K562 (cell line): ENCODE measurements around the gene NTM. TPM values are rescaled to one million over a fixed set of nuclear protein-coding genes. Genes with fewer than 3 reads are reported as not detected.

Experiments
- ATAC-seq: fragments of 200-7000 bp; cut with Tn5 transposase; 3 replicates; pipeline ENCODE4 v1.9.1; 2020; ENCODE audit warnings: moderate library complexity
- BruUV-seq: library from RNA; stranded (reverse); fragments of 400-500 nt; replicated peaks from 2 replicates; lab custom pipeline; 2021; lab: Mats Ljungman, UMichigan
- CTCF ChIA-PET: fragments of 300-600 bp; formaldehyde crosslinking; extraction: SDS; loops from one replicate; lab custom pipeline; 2021; ENCODE audit warnings: low intra/inter-chr PET ratio; lab: Yijun Ruan, JAX
- POLR2A ChIA-PET: fragments of 300-600, 350-650 bp; sonication (Branson Sonifier 250); formaldehyde crosslinking; extraction: SDS; loops from one replicate; lab custom pipeline; 2021; ENCODE audit warnings: antibody characterized with exemption, inconsistent platforms; lab: Yijun Ruan, JAX
- DNase-seq, 4 experiments: peaks; one replicate each; pipeline versions ENCODE4 v3.0.0 to v3.0.0-alpha.2; 2011 to 2018; ENCODE audit warnings: low spot score in 3 of 4, mixed read lengths in 3 of 4; ENCODE audit errors: extremely low read depth in 1 of 4
- FAIRE-seq: peaks from 2 replicates; lab custom pipeline; 2011; peaks lifted over from hg19 to GRCh38; lab: Jason Lieb, UNC
- H2AFZ ChIP-seq: 2 replicates; pipeline ENCODE4 v1.6.0; 2011; ENCODE audit warnings: low read depth, low read length, control low read depth, inconsistent platforms
- H3K27ac ChIP-seq: fragments of 200-600 bp; 3 replicates; pipeline ENCODE4 v1.8.0; 2011; ENCODE audit warnings: low read depth, mild to moderate bottlenecking, control low read depth, inconsistent platforms, low read length, moderate library complexity, mixed read lengths; ENCODE audit errors: extremely low read depth
- H3K27me3 ChIP-seq, 2 experiments: fragments of 300-600 bp in 1 of 2; 2 replicates in 1 of 2; 3 replicates in 1 of 2; pipeline versions ENCODE4 v1.6.0 to v1.8.0; 2011; ENCODE audit warnings: inconsistent platforms in 2 of 2, low read length in 2 of 2, mild to moderate bottlenecking in 1 of 2, mixed read lengths in 1 of 2, moderate library complexity in 1 of 2; ENCODE audit not compliant: control insufficient read depth in 2 of 2, insufficient read depth in 2 of 2
- H3K36me3 ChIP-seq: fragments of 300-600 bp; 3 replicates; pipeline ENCODE4 v1.8.0; 2011; ENCODE audit warnings: mild to moderate bottlenecking, low read length, inconsistent platforms; ENCODE audit not compliant: control insufficient read depth, insufficient read depth
- H3K4me1 ChIP-seq, 2 experiments: fragments of 200-600 bp in 1 of 2; replicated peaks in 1 of 2; 2 replicates in 1 of 2; 3 replicates in 1 of 2; pipeline versions ENCODE4 v1.5.1 to v1.8.0; 2011; ENCODE audit warnings: inconsistent platforms in 2 of 2, low read length in 2 of 2, mild to moderate bottlenecking in 1 of 2, mixed read lengths in 1 of 2, moderate library complexity in 1 of 2; ENCODE audit not compliant: control insufficient read depth in 2 of 2, insufficient read depth in 2 of 2
- H3K4me2 ChIP-seq: 2 replicates; pipeline ENCODE4 v1.6.1; 2011; ENCODE audit warnings: low read length, control low read depth, inconsistent platforms, mixed read lengths; ENCODE audit not compliant: insufficient read depth
- H3K4me3 ChIP-seq: fragments of 200-600 bp; sonication (generic), shearing (Covaris generic); 2 replicates; pipeline ENCODE4 v1.5.1; 2016; ENCODE audit warnings: control low read depth, inconsistent platforms
- H3K79me2 ChIP-seq: fragments of 200-600 bp; 3 replicates; pipeline ENCODE4 v1.8.0; 2011; ENCODE audit warnings: low read length, inconsistent platforms; ENCODE audit not compliant: control insufficient read depth, insufficient read depth
- H3K9ac ChIP-seq, 2 experiments: 2 replicates each; pipeline versions ENCODE4 v1.6.0 to v1.6.1; 2011; ENCODE audit warnings: low read depth in 2 of 2, low read length in 2 of 2, control low read depth in 1 of 2, inconsistent platforms in 1 of 2, mild to moderate bottlenecking in 1 of 2, mixed read lengths in 1 of 2; ENCODE audit not compliant: insufficient read depth in 1 of 2
- H3K9me1 ChIP-seq: one replicate; pipeline ENCODE4 v1.6.0; 2011; ENCODE audit warnings: inconsistent platforms, mild to moderate bottlenecking, low read length, moderate library complexity; ENCODE audit not compliant: control insufficient read depth, insufficient read depth
- H3K9me3 ChIP-seq: replicated peaks from 2 replicates; pipeline ENCODE4 v1.5.1; 2011; ENCODE audit warnings: low read depth, low read length, inconsistent platforms; ENCODE audit not compliant: control insufficient read depth, insufficient read depth
- H4K20me1 ChIP-seq: replicated peaks from 2 replicates; pipeline ENCODE4 v1.6.1; 2011; ENCODE audit warnings: low read length, inconsistent platforms, mixed read lengths; ENCODE audit not compliant: control insufficient read depth, insufficient read depth
- BDP1 ChIP-seq: IDR thresholded peaks from 3 replicates; pipeline ENCODE4 v1.6.1; 2011; ENCODE audit not compliant: insufficient read length, insufficient read depth
- KAT7 ChIP-seq: sonication (generic); formaldehyde crosslinking; IDR thresholded peaks from 2 replicates; pipeline ENCODE4 v1.8.0; 2022; ENCODE audit warnings: missing genetic modification reagents, mild to moderate bottlenecking, borderline replicate concordance
- KHSRP ChIP-seq: fragments of 450-650 bp; IDR thresholded peaks from 2 replicates; pipeline ENCODE4 v1.6.1; 2017
- NR2F6 ChIP-seq: fragments of 450-650 bp; formaldehyde crosslinking; IDR thresholded peaks from 2 replicates; pipeline ENCODE4 v1.4.0; 2020; ENCODE audit warnings: mild to moderate bottlenecking
- RBM34 ChIP-seq: fragments of 200-400 bp; formaldehyde crosslinking; IDR thresholded peaks from 2 replicates; pipeline ENCODE4 v1.6.1; 2018; ENCODE audit warnings: low read length, borderline replicate concordance; ENCODE audit not compliant: insufficient read depth
- ZNF143 ChIP-seq: sonication (generic); formaldehyde crosslinking; IDR thresholded peaks from 2 replicates; pipeline ENCODE4 v1.9.0; 2022; ENCODE audit warnings: mild to moderate bottlenecking, missing genetic modification reagents
- ZNF444 ChIP-seq: fragments of 250-450 bp; sonication (Bioruptor Pico); IDR thresholded peaks from 2 replicates; pipeline ENCODE4 v1.4.0; 2020; ENCODE audit warnings: mild to moderate bottlenecking, moderate library complexity
- WGBS: fragments of 100-300 bp; shearing (Covaris generic); methylation state at CpG from one replicate; pipeline ENCODE4 v1.1.6; 2016; ENCODE audit warnings: low coverage, mixed read lengths; ENCODE audit not compliant: insufficient coverage; ENCODE audit errors: missing lambda C conversion rate; 5-methylcytosine and 5-hydroxymethylcytosine counted together
- in situ Hi-C: fragments of 300-500 bp; cut with MboI; formaldehyde crosslinking; loops from 4 replicates; pipeline ENCODE4 v1.15.0; 2018; ENCODE audit warnings: inconsistent platforms, mixed read lengths
- intact Hi-C: fragments of 100-400 bp; cut with micrococcal nuclease; formaldehyde crosslinking; loops from 2 replicates; pipeline ENCODE4 v1.14.2; 2022
- polyA plus RNA-seq, 8 experiments: library from polyadenylated mRNA; depleted of rRNA in 4 of 8; stranded (reverse) in 5 of 8; unstranded in 3 of 8; fragments of >200 nt; fragmentation: Nextera tagmentation in 2 of 8; fragmentation: Illumina TruSeq in 1 of 8; extraction: Ambion mirVana in 2 of 8; extraction: Trizol in 1 of 8; gene quantifications; 2 replicates each; pipeline versions ENCODE4 v1.2.1 to v1.2.3, GENCODE V29; 2011 to 2014; ENCODE audit warnings: inconsistent platforms in 1 of 8, missing spikeins in 1 of 8
- total RNA-seq, 7 experiments: library from RNA; depleted of rRNA in 6 of 7; stranded (reverse); fragments of >200 nt in 6 of 7; fragmentation: Illumina TruSeq in 2 of 7; extraction: Trizol in 2 of 7; gene quantifications; 2 replicates each; pipeline versions ENCODE4 v1.2.1 to v1.2.3, GENCODE V29; 2011 to 2021; ENCODE audit warnings: low replicate concordance in 1 of 7
- TF ChIP-seq, protein P1 (sequence below): sonication (generic); formaldehyde crosslinking; IDR thresholded peaks from 2 replicates; pipeline ENCODE4 v1.5.0; 2020; ENCODE audit warnings: missing genetic modification reagents
- TF ChIP-seq, protein P2 (sequence below): sonication (generic); formaldehyde crosslinking; IDR thresholded peaks from 2 replicates; pipeline ENCODE4 v1.8.0; 2023; ENCODE audit warnings: missing genetic modification reagents, mild to moderate bottlenecking, borderline replicate concordance
- TF ChIP-seq, protein P3 (sequence below), 2 experiments: fragments of 450-650 bp in 1 of 2; sonication (generic) in 1 of 2; formaldehyde crosslinking in 1 of 2; IDR thresholded peaks in 1 of 2; conservative IDR thresholded peaks in 1 of 2; 2 replicates each; pipeline versions ENCODE4 v1.6.1 to v1.8.1; 2016 to 2023; ENCODE audit warnings: mild to moderate bottlenecking in 2 of 2, moderate library complexity in 2 of 2, inconsistent platforms in 1 of 2, missing genetic modification reagents in 1 of 2
- TF ChIP-seq, protein P4 (sequence below): fragments of 450-650 bp; IDR thresholded peaks from 2 replicates; pipeline ENCODE4 v1.7.0; 2016; ENCODE audit warnings: borderline replicate concordance

The NTM gene
- total and polyA plus RNA-seq, 9 of the 15 experiments (the other 6 are each of a cell fraction or from before 2014, with no cell fraction given): not detected

DNA sequence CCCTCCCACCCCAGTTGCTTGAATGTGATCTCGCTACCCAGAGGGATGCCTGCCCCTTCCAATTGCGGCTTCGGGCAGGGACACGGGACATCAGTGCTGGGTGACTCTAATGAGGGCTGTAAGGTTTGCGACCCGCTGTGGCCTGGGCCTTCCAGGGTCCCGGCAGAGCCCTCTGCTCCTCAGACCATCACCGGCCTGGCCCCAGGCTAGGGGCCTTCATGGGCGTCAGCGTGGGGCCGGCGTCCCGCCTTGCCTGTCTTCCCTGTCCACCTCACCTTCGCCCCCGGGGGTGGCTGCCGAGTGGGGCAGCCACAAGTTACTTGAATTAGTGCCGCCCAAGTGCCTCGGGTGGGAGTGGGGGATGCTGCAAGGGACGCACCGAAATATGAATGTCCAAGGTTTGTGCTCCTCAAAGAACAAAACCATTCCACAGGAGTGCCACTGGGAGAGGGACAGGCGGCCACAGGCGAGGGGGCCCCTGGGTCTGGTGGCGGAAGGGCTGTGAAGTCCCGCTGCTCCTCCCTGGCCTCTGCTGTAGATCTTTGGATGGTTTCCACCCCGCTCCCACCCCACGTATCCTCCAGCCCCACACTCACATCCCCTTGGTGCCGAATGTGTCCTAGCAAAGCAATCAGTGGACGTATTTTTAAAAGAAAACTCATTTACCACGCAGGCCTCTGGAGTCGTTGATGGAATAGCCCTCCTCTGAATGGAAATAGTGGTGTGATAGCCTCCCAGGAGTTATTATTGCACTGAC is 317.1 kb downstream of the NTM start:
- intact Hi-C loops: no loop called here
- Histone ChIP-seq H3K36me3 (no peaks in the 10 kb centered on the region), H3K4me3 (no peak overlapping the region), H2AFZ (no peak overlapping the region), H4K20me1 (no peaks in the 10 kb centered on the region), H3K79me2 (no peaks in the 10 kb centered on the region), H3K27me3 (peaks cover 0 to 11% of the 10 kb centered on the region in 2 experiments; a peak in 3 of 5 replicates), H3K27ac (no peak overlapping the region), H3K9me3 (no peaks in the 10 kb centered on the region), H3K4me2 (no peak overlapping the region), H3K9me1 (no peaks in the 10 kb centered on the region), H3K9ac (no peak overlapping the region), H3K4me1 (peaks cover 0 to 16% of the 10 kb centered on the region in 2 experiments; a peak in 2 of 5 replicates)
- no peak for FAIRE-seq
- CTCF ChIA-PET: no interaction called here
- DNase-seq: no peak
- 4% methylated on average over 20 of the region's 30 CpGs for WGBS
- POLR2A ChIA-PET: no interaction called here
- BruUV-seq: no TSS peak
- in situ Hi-C loops: no loop called here
- ATAC-seq: no peak
- no peak for TF ChIP-seq RBM34
- TF ChIP-seq KHSRP: no peak
- no peak for TF ChIP-seq NR2F6
- TF ChIP-seq, protein P1, sequence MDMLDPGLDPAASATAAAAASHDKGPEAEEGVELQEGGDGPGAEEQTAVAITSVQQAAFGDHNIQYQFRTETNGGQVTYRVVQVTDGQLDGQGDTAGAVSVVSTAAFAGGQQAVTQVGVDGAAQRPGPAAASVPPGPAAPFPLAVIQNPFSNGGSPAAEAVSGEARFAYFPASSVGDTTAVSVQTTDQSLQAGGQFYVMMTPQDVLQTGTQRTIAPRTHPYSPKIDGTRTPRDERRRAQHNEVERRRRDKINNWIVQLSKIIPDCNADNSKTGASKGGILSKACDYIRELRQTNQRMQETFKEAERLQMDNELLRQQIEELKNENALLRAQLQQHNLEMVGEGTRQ: no peak
- no peak for TF ChIP-seq KAT7
- TF ChIP-seq, protein P2, sequence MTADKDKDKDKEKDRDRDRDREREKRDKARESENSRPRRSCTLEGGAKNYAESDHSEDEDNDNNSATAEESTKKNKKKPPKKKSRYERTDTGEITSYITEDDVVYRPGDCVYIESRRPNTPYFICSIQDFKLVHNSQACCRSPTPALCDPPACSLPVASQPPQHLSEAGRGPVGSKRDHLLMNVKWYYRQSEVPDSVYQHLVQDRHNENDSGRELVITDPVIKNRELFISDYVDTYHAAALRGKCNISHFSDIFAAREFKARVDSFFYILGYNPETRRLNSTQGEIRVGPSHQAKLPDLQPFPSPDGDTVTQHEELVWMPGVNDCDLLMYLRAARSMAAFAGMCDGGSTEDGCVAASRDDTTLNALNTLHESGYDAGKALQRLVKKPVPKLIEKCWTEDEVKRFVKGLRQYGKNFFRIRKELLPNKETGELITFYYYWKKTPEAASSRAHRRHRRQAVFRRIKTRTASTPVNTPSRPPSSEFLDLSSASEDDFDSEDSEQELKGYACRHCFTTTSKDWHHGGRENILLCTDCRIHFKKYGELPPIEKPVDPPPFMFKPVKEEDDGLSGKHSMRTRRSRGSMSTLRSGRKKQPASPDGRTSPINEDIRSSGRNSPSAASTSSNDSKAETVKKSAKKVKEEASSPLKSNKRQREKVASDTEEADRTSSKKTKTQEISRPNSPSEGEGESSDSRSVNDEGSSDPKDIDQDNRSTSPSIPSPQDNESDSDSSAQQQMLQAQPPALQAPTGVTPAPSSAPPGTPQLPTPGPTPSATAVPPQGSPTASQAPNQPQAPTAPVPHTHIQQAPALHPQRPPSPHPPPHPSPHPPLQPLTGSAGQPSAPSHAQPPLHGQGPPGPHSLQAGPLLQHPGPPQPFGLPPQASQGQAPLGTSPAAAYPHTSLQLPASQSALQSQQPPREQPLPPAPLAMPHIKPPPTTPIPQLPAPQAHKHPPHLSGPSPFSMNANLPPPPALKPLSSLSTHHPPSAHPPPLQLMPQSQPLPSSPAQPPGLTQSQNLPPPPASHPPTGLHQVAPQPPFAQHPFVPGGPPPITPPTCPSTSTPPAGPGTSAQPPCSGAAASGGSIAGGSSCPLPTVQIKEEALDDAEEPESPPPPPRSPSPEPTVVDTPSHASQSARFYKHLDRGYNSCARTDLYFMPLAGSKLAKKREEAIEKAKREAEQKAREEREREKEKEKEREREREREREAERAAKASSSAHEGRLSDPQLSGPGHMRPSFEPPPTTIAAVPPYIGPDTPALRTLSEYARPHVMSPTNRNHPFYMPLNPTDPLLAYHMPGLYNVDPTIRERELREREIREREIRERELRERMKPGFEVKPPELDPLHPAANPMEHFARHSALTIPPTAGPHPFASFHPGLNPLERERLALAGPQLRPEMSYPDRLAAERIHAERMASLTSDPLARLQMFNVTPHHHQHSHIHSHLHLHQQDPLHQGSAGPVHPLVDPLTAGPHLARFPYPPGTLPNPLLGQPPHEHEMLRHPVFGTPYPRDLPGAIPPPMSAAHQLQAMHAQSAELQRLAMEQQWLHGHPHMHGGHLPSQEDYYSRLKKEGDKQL (CRISPR knock-in tag): no peak
- no peak for TF ChIP-seq BDP1
- TF ChIP-seq, protein P3, sequence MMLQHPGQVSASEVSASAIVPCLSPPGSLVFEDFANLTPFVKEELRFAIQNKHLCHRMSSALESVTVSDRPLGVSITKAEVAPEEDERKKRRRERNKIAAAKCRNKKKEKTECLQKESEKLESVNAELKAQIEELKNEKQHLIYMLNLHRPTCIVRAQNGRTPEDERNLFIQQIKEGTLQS (IDR thresholded peaks at IDR 0.05): no peak
- TF ChIP-seq, protein P3 (CRISPR knock-in tag; conservative IDR thresholded peaks at IDR 0.05): no peak
- no peak for TF ChIP-seq ZNF143 (CRISPR knock-in tag)
- no peak for TF ChIP-seq ZNF444 (CRISPR knock-in tag)
- TF ChIP-seq, protein P4, sequence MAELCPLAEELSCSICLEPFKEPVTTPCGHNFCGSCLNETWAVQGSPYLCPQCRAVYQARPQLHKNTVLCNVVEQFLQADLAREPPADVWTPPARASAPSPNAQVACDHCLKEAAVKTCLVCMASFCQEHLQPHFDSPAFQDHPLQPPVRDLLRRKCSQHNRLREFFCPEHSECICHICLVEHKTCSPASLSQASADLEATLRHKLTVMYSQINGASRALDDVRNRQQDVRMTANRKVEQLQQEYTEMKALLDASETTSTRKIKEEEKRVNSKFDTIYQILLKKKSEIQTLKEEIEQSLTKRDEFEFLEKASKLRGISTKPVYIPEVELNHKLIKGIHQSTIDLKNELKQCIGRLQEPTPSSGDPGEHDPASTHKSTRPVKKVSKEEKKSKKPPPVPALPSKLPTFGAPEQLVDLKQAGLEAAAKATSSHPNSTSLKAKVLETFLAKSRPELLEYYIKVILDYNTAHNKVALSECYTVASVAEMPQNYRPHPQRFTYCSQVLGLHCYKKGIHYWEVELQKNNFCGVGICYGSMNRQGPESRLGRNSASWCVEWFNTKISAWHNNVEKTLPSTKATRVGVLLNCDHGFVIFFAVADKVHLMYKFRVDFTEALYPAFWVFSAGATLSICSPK: no peak
